Mammary epithelial cell (primary cell): ENCODE data around the gene CD6.

Source experiments
- CTCF ChIP-seq, 2 donors: IDR thresholded peaks in 1 of 2; conservative IDR thresholded peaks in 1 of 2; 2 replicates each; pipeline ENCODE4 v1.5.1; 2011 to 2012; ENCODE audit warnings: inconsistent platforms in 2 of 2, low read length in 2 of 2, mild to moderate bottlenecking in 2 of 2, control low read depth in 1 of 2, low read depth in 1 of 2; ENCODE audit not compliant: insufficient read depth in 1 of 2; ENCODE audit errors: extremely low read depth in 1 of 2
- EZH2 ChIP-seq: IDR thresholded peaks from 2 replicates; pipeline ENCODE4 v1.6.1; 2012; ENCODE audit warnings: low read length, inconsistent platforms, borderline replicate concordance

DNA sequence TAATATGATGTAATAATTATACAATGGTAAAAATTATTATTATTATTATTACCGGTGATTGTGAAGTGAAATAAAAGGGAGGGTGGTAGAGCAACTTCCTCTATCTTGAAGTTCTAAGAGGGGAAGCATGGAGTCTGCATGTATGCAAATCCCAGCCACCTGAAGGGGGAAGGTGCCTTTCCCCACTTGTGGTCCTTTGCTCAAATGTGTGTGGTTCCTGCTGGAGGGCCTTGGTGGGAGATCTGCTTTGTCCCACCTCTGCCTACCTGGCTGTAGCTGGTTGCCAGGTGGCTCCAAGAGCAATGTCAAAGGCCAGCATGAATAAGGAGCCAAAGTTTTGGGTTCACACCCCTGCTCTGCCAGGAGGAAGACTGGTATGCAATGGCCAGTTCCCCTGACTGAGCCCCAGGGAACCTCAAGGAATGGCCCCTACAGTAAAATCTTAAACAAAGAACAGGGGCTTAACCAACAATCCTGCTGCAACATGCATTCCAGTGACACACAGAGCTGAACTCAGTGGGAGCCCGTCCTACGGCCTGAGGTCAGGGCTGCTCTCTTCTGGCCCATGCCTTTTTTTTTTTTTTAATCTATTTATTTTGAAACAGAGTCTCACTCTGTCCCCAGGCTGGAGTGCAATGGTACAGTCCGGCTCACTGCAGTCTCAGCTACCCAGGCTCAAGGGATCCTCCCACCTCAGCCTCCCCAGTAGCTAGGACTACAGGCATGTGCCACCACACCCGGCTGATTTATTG is 38.7 kb upstream of the CD6 start:
- no peak for TF ChIP-seq CTCF (conservative IDR thresholded peaks at IDR 0.05 in 1 of 2, IDR thresholded peaks at IDR 0.05 in 1 of 2; ENCODE audit: extremely low read depth in 1 of 2, insufficient read depth in 1 of 2, low read depth in 1 of 2, low read length in 2 of 2)
- TF ChIP-seq EZH2: no peak
